BJ (cell line): Measurements from ENCODE around the gene TUBGCP6. TPM values are rescaled to one million over a fixed set of nuclear protein-coding genes. Genes with fewer than 3 reads are reported as not detected.
A peak's percentile ranks its signal among the peaks of the same experiment; 100 is the strongest.

ENCODE experiments used
- CTCF ChIA-PET: fragments of 350-600 bp; formaldehyde crosslinking; extraction: SDS; loops from one replicate; lab custom pipeline; 2021; ENCODE audit warnings: antibody characterized with exemption, inconsistent platforms; lab: Yijun Ruan, JAX
- POLR2A ChIA-PET: fragments of 300-600 bp; sonication (Branson Sonifier 250); formaldehyde crosslinking; extraction: SDS; loops from one replicate; lab custom pipeline; 2021; ENCODE audit warnings: antibody characterized with exemption; lab: Charles Lee
- DNase-seq: peaks from one replicate; pipeline ENCODE4 v3.0.0-alpha.2; 2011; ENCODE audit warnings: low read depth
- H3K27me3 ChIP-seq: 2 replicates; pipeline ENCODE4 v1.6.0; 2011; ENCODE audit warnings: low read length; ENCODE audit not compliant: control insufficient read depth, insufficient read depth
- H3K36me3 ChIP-seq: 2 replicates; pipeline ENCODE4 v1.5.1; 2011; ENCODE audit warnings: low read length; ENCODE audit not compliant: control insufficient read depth, insufficient read depth
- H3K4me3 ChIP-seq: 2 replicates; pipeline ENCODE4 v1.5.1; 2011; ENCODE audit warnings: low read depth, mild to moderate bottlenecking, control low read depth, low read length
- CTCF ChIP-seq: IDR thresholded peaks from 2 replicates; pipeline ENCODE4 v1.5.1; 2011; ENCODE audit warnings: low read depth, mild to moderate bottlenecking, control low read depth, inconsistent platforms, low read length, moderate library complexity; ENCODE audit not compliant: insufficient read depth
- polyA plus RNA-seq: library from polyadenylated mRNA; depleted of rRNA; stranded (reverse); fragments of >200 nt; gene quantifications from 2 replicates; pipeline ENCODE4 v1.2.3, GENCODE V29; 2011

Gene TUBGCP6
- polyA plus RNA-seq, 1 experiment, result 17.5 TPM

DNA sequence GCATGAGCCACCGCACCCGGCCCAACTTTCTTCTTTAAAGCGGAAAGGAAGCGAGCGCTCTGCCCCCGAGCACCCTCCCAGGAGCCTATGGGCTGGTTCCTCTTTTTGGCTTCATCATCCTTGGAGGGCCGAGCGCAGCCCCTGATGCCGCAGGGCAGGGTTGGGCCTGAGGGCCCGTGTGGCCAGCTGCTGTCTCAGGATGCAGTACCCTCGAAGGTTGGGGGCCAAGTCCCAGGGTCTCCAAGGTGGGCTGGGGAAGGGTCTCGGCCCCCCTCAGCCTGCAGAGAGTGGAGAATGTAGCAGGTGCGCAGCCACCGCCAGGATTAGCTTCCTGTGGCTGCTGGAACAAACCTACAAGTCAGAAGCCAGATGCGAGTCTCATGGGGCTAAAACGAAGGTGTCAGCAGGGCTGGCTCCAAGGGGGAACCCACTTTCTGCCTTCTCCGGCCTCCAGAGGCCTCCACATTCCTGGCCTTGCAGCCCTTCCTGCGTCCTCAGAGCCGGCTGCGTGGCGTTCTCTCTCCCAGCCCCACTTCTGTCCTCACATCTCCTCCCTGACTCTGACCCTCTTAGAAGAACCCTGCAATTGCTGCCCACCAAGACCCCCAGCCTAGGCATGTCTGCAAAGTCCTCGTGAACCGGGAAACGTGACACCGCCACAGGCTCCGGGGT, 71.4 kb downstream of the TUBGCP6 start:
- Histone ChIP-seq H3K36me3 (no peaks in the 10 kb centered on the region), H3K4me3 (no peak overlapping the region), H3K27me3 (no peaks in the 10 kb centered on the region)
- ChIA-PET POLR2A (no interaction called here), CTCF (no interaction called here)
- TF ChIP-seq CTCF, result no peak
- DNase-seq, result no peak

DNA sequence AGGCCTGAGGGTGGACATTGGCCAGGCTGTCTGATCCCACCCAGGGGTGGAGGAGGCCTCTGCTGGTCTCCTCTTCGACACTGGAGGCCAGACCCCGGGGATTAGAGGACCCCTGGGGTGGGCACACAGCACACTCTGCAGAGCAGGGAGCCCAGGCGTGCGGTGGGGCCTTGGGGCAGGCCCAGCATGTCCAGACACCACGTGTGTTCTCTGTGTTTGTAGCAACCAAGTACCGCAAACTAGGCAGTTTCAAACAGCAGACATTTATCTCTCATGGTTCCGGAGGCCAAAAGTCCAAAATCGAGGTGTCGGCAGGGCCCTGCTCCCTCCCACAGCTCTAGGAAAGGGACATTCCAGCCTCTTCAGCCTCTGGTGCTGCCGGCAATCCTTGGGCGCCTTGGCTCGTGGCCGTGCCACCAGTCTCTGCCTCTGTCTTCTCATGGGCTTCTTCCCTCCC, 72.8 kb downstream of the TUBGCP6 start:
- CTCF ChIA-PET, result no interaction called here

GRCh38 chr22:50171319-50171964, 73.4 kb downstream of the TUBGCP6 start:
- no peak for TF ChIP-seq CTCF
- Histone ChIP-seq H3K36me3 (no peaks in the 10 kb centered on the region), H3K27me3 (no peaks in the 10 kb centered on the region), H3K4me3 (peak overlapping the region; percentile 46)
- ChIA-PET CTCF (no interaction called here), POLR2A (interaction anchor here (0.9 kb wide), 1 partner anchor 13 kb away, joined by 3 read pairs; no protein-coding TSS in a partner anchor)
- DNase-seq, result no peak

More for the DNA sequence above, 72.8 kb downstream of the TUBGCP6 start:
- no peaks in the 10 kb centered on the region for H3K27me3 ChIP-seq
- no peaks in the 10 kb centered on the region for H3K36me3 ChIP-seq
- no peak overlapping the region for H3K4me3 ChIP-seq
- POLR2A ChIA-PET, result no interaction called here
- no peak for DNase-seq
- TF ChIP-seq CTCF, result no peak

GRCh38 chr22:50170453-50171318, 74.1 kb downstream of the TUBGCP6 start, which contains the start of gene PANX2:
Gene PANX2, plus strand, starts transcription at chr22:50170731. Its CDS starts 0 bp downstream, at chr22:50170731.
- DNase-seq, result no peak
- H3K36me3 ChIP-seq, result no peaks in the 10 kb centered on the region
- peak within 1 kb of the TSS; percentile 46 for H3K4me3 ChIP-seq
- ChIA-PET CTCF (no interaction called here), POLR2A (interaction anchor here (0.9 kb wide), 1 partner anchor 14 kb away, joined by 3 read pairs; no protein-coding TSS in a partner anchor)
- no peaks in the 10 kb centered on the region for H3K27me3 ChIP-seq
- TF ChIP-seq CTCF, result no peak
